ENCODE measurements around the gene SPTBN4. TPM values are rescaled to one million over a fixed set of nuclear protein-coding genes. Genes with fewer than 3 reads are reported as not detected.

Gene SPTBN4
- total RNA-seq, 4 donors from 2014 or later: 0.18 to 6.6 (median 2.0) TPM

DNA sequence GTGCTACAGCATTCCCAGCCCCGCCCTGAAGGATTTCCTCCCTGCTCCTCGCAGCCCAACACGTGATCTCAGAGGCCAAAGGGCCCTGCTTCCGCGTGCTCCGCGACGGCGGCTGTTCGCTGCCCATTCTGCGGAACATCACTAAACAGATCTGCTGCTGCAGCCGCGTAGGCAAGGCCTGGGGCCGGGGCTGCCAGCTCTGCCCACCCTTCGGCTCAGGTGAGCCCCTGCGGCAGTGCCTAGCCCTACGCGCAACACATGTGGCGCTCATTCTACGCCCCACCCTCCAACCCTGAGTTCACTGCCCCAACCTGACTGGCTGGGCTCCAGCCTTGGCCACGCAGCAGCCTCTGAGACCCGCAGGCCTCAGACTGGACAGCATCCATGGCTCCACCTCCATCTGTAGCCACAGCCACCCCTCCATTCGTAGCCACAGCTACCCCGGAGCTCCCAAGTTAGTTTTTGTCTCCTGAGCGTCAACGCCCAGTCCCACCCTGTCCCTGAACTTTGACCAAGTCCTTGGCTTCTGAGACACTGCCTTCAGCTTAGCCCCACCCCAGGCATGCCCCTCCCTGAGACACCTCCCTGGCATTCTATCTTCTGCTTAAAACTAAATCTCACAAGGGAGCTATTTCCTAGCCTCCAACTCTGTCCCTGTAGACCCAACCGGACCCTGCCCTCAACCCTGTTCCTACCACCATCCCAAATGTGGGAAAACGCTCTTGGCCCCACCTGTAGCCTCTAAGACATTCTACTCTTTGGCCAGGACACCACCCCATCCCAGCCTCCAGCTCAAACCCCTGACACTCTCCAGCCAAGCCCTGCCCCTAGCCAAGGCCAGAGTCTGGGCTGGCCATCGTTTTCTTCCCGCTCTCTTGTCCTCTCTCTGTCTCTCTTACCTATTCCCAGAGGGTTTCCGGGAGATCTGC is 140.8 kb downstream of the SPTBN4 start:
- TF ChIP-seq POLR2A (IDR thresholded peaks at IDR 0.05): no peak
- TF ChIP-seq, protein P1, sequence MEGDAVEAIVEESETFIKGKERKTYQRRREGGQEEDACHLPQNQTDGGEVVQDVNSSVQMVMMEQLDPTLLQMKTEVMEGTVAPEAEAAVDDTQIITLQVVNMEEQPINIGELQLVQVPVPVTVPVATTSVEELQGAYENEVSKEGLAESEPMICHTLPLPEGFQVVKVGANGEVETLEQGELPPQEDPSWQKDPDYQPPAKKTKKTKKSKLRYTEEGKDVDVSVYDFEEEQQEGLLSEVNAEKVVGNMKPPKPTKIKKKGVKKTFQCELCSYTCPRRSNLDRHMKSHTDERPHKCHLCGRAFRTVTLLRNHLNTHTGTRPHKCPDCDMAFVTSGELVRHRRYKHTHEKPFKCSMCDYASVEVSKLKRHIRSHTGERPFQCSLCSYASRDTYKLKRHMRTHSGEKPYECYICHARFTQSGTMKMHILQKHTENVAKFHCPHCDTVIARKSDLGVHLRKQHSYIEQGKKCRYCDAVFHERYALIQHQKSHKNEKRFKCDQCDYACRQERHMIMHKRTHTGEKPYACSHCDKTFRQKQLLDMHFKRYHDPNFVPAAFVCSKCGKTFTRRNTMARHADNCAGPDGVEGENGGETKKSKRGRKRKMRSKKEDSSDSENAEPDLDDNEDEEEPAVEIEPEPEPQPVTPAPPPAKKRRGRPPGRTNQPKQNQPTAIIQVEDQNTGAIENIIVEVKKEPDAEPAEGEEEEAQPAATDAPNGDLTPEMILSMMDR (IDR thresholded peaks at IDR 0.05): no peak
- Histone ChIP-seq H3K36me3 (no peaks in the 10 kb centered on the region), H3K27ac (peak overlapping the region in 3 of 4 donors; percentile 82 to 98 (median 96)), H3K27me3 (no peaks in the 10 kb centered on the region), H3K4me3 (no peak overlapping the region), H3K4me1 (peaks cover 6 to 57% (median 23%) of the 10 kb centered on the region in 4 donors), H3K9me3 (no peaks in the 10 kb centered on the region)
- DNase-seq: peak in 2 of 3 donors; percentile 82 to 87

DNA sequence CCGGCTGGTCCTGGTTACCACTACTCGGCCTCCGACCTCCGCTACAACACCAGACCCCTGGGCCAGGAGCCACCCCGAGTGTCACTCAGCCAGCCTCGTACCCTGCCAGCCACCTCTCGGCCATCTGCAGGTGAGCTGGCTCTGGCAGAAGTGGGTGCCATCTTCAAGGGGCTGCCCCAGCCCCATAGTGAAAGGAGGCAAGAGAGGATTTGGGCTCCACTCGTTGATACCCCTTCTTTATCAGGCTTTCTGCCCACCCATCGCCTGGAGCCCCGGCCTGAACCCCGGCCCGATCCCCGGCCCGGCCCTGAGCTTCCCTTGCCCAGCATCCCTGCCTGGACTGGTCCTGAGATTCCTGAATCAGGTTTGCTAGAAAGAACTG is 141.4 kb downstream of the SPTBN4 start:
- Histone ChIP-seq H3K36me3 (no peaks in the 10 kb centered on the region), H3K4me3 (no peak overlapping the region), H3K9me3 (no peaks in the 10 kb centered on the region), H3K27me3 (no peaks in the 10 kb centered on the region), H3K4me1 (peaks cover 0 to 50% (median 21%) of the 10 kb centered on the region in 4 donors), H3K27ac (peak overlapping the region in 3 of 4 donors; percentile 82 to 98 (median 96))
- DNase-seq: no peak
- TF ChIP-seq, protein P1 (IDR thresholded peaks at IDR 0.05): no peak
- TF ChIP-seq POLR2A (IDR thresholded peaks at IDR 0.05): no peak

DNA sequence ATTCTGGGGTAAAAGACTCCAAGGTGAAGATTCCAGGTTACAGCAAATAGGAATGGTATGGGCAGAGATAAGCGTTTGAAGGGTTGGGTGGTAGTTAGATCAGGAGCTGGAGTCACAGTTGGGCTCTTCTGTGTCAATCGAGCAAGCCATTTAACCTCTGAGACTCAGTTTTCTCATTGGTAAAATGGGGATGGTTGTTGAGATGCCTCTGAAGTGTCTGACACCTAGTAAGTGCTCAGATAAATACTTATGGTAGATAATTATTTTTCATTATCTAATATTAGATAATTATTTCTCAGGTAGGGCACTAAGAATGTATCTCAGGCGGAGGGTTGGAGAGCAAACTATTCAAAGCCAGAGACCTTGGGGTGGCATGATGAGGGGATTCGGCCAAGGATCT is 142.2 kb downstream of the SPTBN4 start:
- Histone ChIP-seq H3K4me1 (peaks cover 0 to 46% (median 21%) of the 10 kb centered on the region in 4 donors), H3K4me3 (peak overlapping the region in 2 of 4 donors; percentile 54 to 72), H3K27ac (peak overlapping the region; percentile 85 to 98 (median 87)), H3K27me3 (no peaks in the 10 kb centered on the region), H3K9me3 (no peaks in the 10 kb centered on the region), H3K36me3 (no peaks in the 10 kb centered on the region)
- no peak for TF ChIP-seq POLR2A (IDR thresholded peaks at IDR 0.05)
- TF ChIP-seq, protein P1 (IDR thresholded peaks at IDR 0.05): no peak
- no peak for DNase-seq

DNA sequence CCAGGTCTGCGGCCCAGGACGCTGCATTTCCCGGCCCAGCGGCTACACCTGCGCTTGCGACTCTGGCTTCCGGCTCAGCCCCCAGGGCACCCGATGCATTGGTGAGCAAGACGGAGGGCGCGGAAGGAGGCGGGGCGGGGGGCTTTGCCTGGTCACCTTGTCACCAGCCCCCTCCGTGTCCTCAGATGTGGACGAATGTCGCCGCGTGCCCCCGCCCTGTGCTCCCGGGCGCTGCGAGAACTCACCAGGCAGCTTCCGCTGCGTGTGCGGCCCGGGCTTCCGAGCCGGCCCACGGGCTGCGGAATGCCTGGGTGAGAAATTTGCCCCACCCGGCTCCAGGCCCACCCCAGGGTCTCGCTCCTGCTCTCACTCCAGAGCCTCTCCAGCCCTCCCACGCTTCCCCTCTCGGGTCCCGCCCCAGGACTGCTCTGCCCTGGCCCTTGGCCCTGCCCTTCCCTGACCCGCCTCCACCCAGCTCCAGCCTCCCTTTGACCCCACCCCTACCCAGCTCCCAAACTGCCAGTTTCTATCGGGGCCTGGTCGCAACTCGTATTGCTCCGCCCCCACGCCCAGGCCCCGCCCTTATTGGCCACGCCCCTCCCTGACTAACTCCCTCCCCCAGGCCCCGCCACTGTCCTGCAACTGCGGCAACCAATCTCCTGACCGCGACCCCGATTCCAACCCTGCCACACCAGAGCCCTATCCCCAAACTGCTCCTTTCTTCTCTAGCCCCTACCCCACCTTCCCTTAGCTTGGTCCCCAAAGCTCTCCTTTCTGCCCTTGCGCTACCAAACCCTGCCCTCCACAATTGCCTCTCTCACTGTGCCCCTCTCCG is 143.0 kb downstream of the SPTBN4 start:
- Histone ChIP-seq H3K4me3 (peak overlapping the region; percentile 47 to 72 (median 52)), H3K4me1 (peaks cover 0 to 39% (median 14%) of the 10 kb centered on the region in 4 donors), H3K9me3 (no peaks in the 10 kb centered on the region), H3K36me3 (no peaks in the 10 kb centered on the region), H3K27ac (peak overlapping the region; percentile 85 to 98 (median 87)), H3K27me3 (no peaks in the 10 kb centered on the region)
- TF ChIP-seq, protein P1 (IDR thresholded peaks at IDR 0.05): no peak
- peak; percentile 79 to 83 for TF ChIP-seq POLR2A (IDR thresholded peaks at IDR 0.05)
- peak; percentile 96 to 98 (median 97) for DNase-seq

DNA sequence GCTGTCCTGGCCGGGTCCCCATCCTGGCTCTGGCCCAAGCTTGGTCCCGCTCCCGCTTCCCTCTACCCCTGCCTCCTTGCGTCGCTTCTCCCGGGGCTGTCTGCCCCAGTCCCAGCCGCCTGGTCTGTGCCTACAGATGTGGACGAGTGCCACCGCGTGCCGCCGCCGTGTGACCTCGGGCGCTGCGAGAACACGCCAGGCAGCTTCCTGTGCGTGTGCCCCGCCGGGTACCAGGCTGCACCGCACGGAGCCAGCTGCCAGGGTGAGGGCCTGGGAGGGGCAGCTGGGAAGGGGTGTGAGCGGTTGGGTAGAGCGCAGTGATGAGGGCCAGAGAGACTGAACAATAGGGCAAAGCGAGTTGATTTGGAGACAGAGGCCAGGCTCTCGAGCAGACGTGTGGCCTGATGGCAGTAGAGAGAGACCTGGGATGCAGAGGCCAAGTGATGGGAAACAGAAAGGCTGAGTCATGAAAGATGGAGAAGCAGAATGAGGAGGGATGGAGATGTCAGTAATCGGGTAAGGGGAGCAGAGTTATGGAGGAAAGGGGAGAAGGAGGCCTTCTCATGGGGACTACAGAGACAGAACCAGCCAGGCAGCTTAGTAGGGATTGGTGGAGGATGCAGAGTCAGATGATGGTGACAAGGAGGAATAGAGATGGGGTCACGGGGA is 143.7 kb downstream of the SPTBN4 start:
- Histone ChIP-seq H3K27me3 (no peaks in the 10 kb centered on the region), H3K36me3 (no peaks in the 10 kb centered on the region), H3K27ac (peak overlapping the region; percentile 85 to 98 (median 87)), H3K4me1 (peaks cover 0 to 33% (median 9%) of the 10 kb centered on the region in 4 donors), H3K9me3 (no peaks in the 10 kb centered on the region), H3K4me3 (peak overlapping the region; percentile 47 to 72 (median 52))
- peak; percentile 65 to 80 (median 77) for DNase-seq
- TF ChIP-seq, protein P1 (IDR thresholded peaks at IDR 0.05): no peak
- no peak for TF ChIP-seq POLR2A (IDR thresholded peaks at IDR 0.05)

Data from Peyer's patch (tissue), 4 donors.